Mesodermal cell (in vitro differentiated cells): ENCODE measurements around the gene LRP1B.

Experiments used
- H3K27ac ChIP-seq: 2 replicates; pipeline ENCODE4 v1.7.0; 2013; ENCODE audit warnings: mild to moderate bottlenecking, low read depth, low read length, moderate library complexity; ENCODE audit not compliant: severe bottlenecking
- H3K36me3 ChIP-seq: 2 replicates; pipeline ENCODE4 v1.7.1; 2013; ENCODE audit warnings: mild to moderate bottlenecking, low read length, moderate library complexity; ENCODE audit not compliant: control insufficient read depth, insufficient read depth
- H3K4me1 ChIP-seq: one replicate; pipeline ENCODE4 v1.7.1; 2013; ENCODE audit warnings: mild to moderate bottlenecking, low read length; ENCODE audit not compliant: insufficient read depth, control insufficient read depth, poor library complexity, severe bottlenecking
- H3K4me3 ChIP-seq: 2 replicates; pipeline ENCODE4 v1.7.0; 2013; ENCODE audit warnings: low read length, control low read depth, mild to moderate bottlenecking; ENCODE audit not compliant: insufficient read depth, poor library complexity, severe bottlenecking; ENCODE audit errors: extremely low read depth
- H3K9me3 ChIP-seq: 2 replicates; pipeline ENCODE4 v1.7.1; 2013; ENCODE audit warnings: mild to moderate bottlenecking, low read length, moderate library complexity; ENCODE audit not compliant: control insufficient read depth
- WGBS, 2 experiments: methylation state at CpG; one replicate each; pipeline ENCODE4 v1.1.5; 2013; ENCODE audit warnings: missing lambda C conversion rate in 2 of 2; ENCODE audit not compliant: insufficient coverage in 2 of 2; 5-methylcytosine and 5-hydroxymethylcytosine counted together

Gene LRP1B

GRCh38 chr2:141599721-141600120, 531.1 kb downstream of the LRP1B start:
- Histone ChIP-seq H3K27ac (no peak overlapping the region), H3K4me1 (no peaks in the 10 kb centered on the region), H3K9me3 (no peaks in the 10 kb centered on the region), H3K36me3 (no peaks in the 10 kb centered on the region), H3K4me3 (no peak overlapping the region)
- 75 to 93% methylated on average over 1 of the region's 4 CpGs for WGBS, 2 experiments

- no CpG with 5 or more reads among the region's 2 CpGs for WGBS, 2 experiments
These were observed 531.8 kb downstream of the LRP1B start for GRCh38 chr2:141598982-141599381.

GRCh38 chr2:141595316-141595920, 535.4 kb downstream of the LRP1B start:
- no peaks in the 10 kb centered on the region for H3K36me3 ChIP-seq
- no peak overlapping the region for H3K27ac ChIP-seq
- WGBS, 2 experiments = 100% methylated on average over 1 of the region's 3 CpGs; no CpG with 5 or more reads in 1 of the 2 experiments
- H3K4me3 ChIP-seq = no peak overlapping the region
- no peaks in the 10 kb centered on the region for H3K9me3 ChIP-seq
- no peaks in the 10 kb centered on the region for H3K4me1 ChIP-seq

More at GRCh38 chr2:141598982-141599381, 531.8 kb downstream of the LRP1B start:
- H3K4me1 ChIP-seq = no peaks in the 10 kb centered on the region
- no peak overlapping the region for H3K4me3 ChIP-seq
- H3K27ac ChIP-seq = no peak overlapping the region
- H3K36me3 ChIP-seq = no peaks in the 10 kb centered on the region
- H3K9me3 ChIP-seq = no peaks in the 10 kb centered on the region

- Histone ChIP-seq H3K27ac (no peak overlapping the region), H3K4me3 (no peak overlapping the region), H3K9me3 (no peaks in the 10 kb centered on the region), H3K36me3 (no peaks in the 10 kb centered on the region), H3K4me1 (no peaks in the 10 kb centered on the region)
- WGBS, 2 experiments = 81 to 88% methylated on average over 1 of the region's 3 CpGs
These were observed 539.0 kb downstream of the LRP1B start for GRCh38 chr2:141591787-141592186.

- Histone ChIP-seq H3K4me1 (no peaks in the 10 kb centered on the region), H3K36me3 (no peaks in the 10 kb centered on the region), H3K4me3 (no peak overlapping the region), H3K27ac (no peak overlapping the region), H3K9me3 (no peaks in the 10 kb centered on the region)
- 89 to 90% methylated on average over 5 of the region's 5 CpGs for WGBS, 2 experiments
These were observed 540.2 kb downstream of the LRP1B start for GRCh38 chr2:141590620-141591019.

GRCh38 chr2:141589314-141589713, 541.5 kb downstream of the LRP1B start:
- Histone ChIP-seq H3K9me3 (no peaks in the 10 kb centered on the region), H3K4me3 (no peak overlapping the region)

GRCh38 chr2:141586985-141587384, 543.8 kb downstream of the LRP1B start:
- H3K4me3 ChIP-seq = no peak overlapping the region
- no peaks in the 10 kb centered on the region for H3K36me3 ChIP-seq
- WGBS, 2 experiments = no CpG with 5 or more reads among the region's 1 CpG
- no peaks in the 10 kb centered on the region for H3K9me3 ChIP-seq
- no peak overlapping the region for H3K27ac ChIP-seq
- no peaks in the 10 kb centered on the region for H3K4me1 ChIP-seq

More at GRCh38 chr2:141589314-141589713, 541.5 kb downstream of the LRP1B start:
- Histone ChIP-seq H3K4me1 (no peaks in the 10 kb centered on the region), H3K27ac (no peak overlapping the region), H3K36me3 (no peaks in the 10 kb centered on the region)
- 100% methylated on average over 1 to 3 of the region's 7 CpGs for WGBS, 2 experiments

- H3K4me1 ChIP-seq = no peaks in the 10 kb centered on the region
- H3K9me3 ChIP-seq = no peaks in the 10 kb centered on the region
- WGBS, 2 experiments = 89% methylated on average over 1 to 2 of the region's 3 CpGs
- no peak overlapping the region for H3K27ac ChIP-seq
- no peak overlapping the region for H3K4me3 ChIP-seq
- no peaks in the 10 kb centered on the region for H3K36me3 ChIP-seq
These were observed 548.6 kb downstream of the LRP1B start for GRCh38 chr2:141582213-141582612.

- Histone ChIP-seq H3K4me3 (no peak overlapping the region), H3K36me3 (no peaks in the 10 kb centered on the region), H3K4me1 (no peaks in the 10 kb centered on the region), H3K27ac (no peak overlapping the region), H3K9me3 (no peaks in the 10 kb centered on the region)
- WGBS, 2 experiments = 60 to 88% methylated on average over 1 to 3 of the region's 5 CpGs
These were observed 551.7 kb downstream of the LRP1B start for GRCh38 chr2:141579071-141579470.

- H3K27ac ChIP-seq = no peak overlapping the region
- H3K4me1 ChIP-seq = peaks cover 9% of the 10 kb centered on the region
- H3K4me3 ChIP-seq = no peak overlapping the region
- no peaks in the 10 kb centered on the region for H3K36me3 ChIP-seq
- no peaks in the 10 kb centered on the region for H3K9me3 ChIP-seq
- WGBS, 2 experiments = 77 to 83% methylated on average over 6 to 9 of the region's 10 CpGs
These were observed 560.2 kb downstream of the LRP1B start for GRCh38 chr2:141570474-141571131.

- H3K4me1 ChIP-seq = peaks cover 9% of the 10 kb centered on the region
- WGBS, 2 experiments = 86% methylated on average over 3 of the region's 4 CpGs; no CpG with 5 or more reads in 1 of the 2 experiments
- no peak overlapping the region for H3K4me3 ChIP-seq
- no peaks in the 10 kb centered on the region for H3K9me3 ChIP-seq
- no peak overlapping the region for H3K27ac ChIP-seq
- no peaks in the 10 kb centered on the region for H3K36me3 ChIP-seq
These were observed 560.9 kb downstream of the LRP1B start for GRCh38 chr2:141569941-141570340.
